ENCODE measurements around the gene IL15RA. TPM values are rescaled to one million over a fixed set of nuclear protein-coding genes. Genes with fewer than 3 reads are reported as not detected.
A peak's percentile ranks its signal among the peaks of the same experiment; 100 is the strongest.

IL15RA gene
- total RNA-seq, 1 donor from 2014 or later: not detected

GRCh38 chr10:5905854-5906507 lies 71.4 kb downstream of the IL15RA start:
- Mint-ChIP-seq H3K4me1 (ENCODE audit: low read depth, unreplicated experiment) (peaks cover 11% of the 10 kb centered on the region), H3K4me3 (ENCODE audit: unreplicated experiment) (peak overlapping the region; percentile 36), H3K9me3 (ENCODE audit: unreplicated experiment) (peaks cover 2% of the 10 kb centered on the region), H3K27me3 (ENCODE audit: unreplicated experiment) (no peaks in the 10 kb centered on the region), H3K36me3 (ENCODE audit: unreplicated experiment) (no peaks in the 10 kb centered on the region), H3K27ac (ENCODE audit: unreplicated experiment) (peak overlapping the region; percentile 87)
- DNase-seq: peak; percentile 43
- TF ChIP-seq CTCF (IDR thresholded peaks at IDR 0.05; ENCODE audit: partially characterized antibody, unreplicated experiment): no peak

- no peak for TF ChIP-seq CTCF (IDR thresholded peaks at IDR 0.05; ENCODE audit: partially characterized antibody, unreplicated experiment)
- DNase-seq: no peak
These were observed 73.1 kb downstream of the IL15RA start for GRCh38 chr10:5904227-5904626.

GRCh38 chr10:5903563-5903962 lies 73.8 kb downstream of the IL15RA start:
- H3K9me3 Mint-ChIP-seq (ENCODE audit: unreplicated experiment): no peaks in the 10 kb centered on the region
- H3K36me3 Mint-ChIP-seq (ENCODE audit: unreplicated experiment): no peaks in the 10 kb centered on the region
- no peak for DNase-seq
- H3K27me3 Mint-ChIP-seq (ENCODE audit: unreplicated experiment): no peaks in the 10 kb centered on the region
- TF ChIP-seq CTCF (IDR thresholded peaks at IDR 0.05; ENCODE audit: partially characterized antibody, unreplicated experiment): no peak
- no peak overlapping the region for H3K27ac Mint-ChIP-seq (ENCODE audit: unreplicated experiment)
- no peak overlapping the region for H3K4me3 Mint-ChIP-seq (ENCODE audit: unreplicated experiment)
- peaks cover 10% of the 10 kb centered on the region for H3K4me1 Mint-ChIP-seq (ENCODE audit: low read depth, unreplicated experiment)

More at GRCh38 chr10:5904227-5904626, 73.1 kb downstream of the IL15RA start:
- no peak overlapping the region for H3K27ac Mint-ChIP-seq (ENCODE audit: unreplicated experiment)
- H3K27me3 Mint-ChIP-seq (ENCODE audit: unreplicated experiment): no peaks in the 10 kb centered on the region
- no peaks in the 10 kb centered on the region for H3K9me3 Mint-ChIP-seq (ENCODE audit: unreplicated experiment)
- H3K4me3 Mint-ChIP-seq (ENCODE audit: unreplicated experiment): no peak overlapping the region
- H3K36me3 Mint-ChIP-seq (ENCODE audit: unreplicated experiment): no peaks in the 10 kb centered on the region
- peaks cover 11% of the 10 kb centered on the region for H3K4me1 Mint-ChIP-seq (ENCODE audit: low read depth, unreplicated experiment)

- H3K27me3 Mint-ChIP-seq (ENCODE audit: unreplicated experiment): no peaks in the 10 kb centered on the region
- no peak overlapping the region for H3K4me3 Mint-ChIP-seq (ENCODE audit: unreplicated experiment)
- H3K9me3 Mint-ChIP-seq (ENCODE audit: unreplicated experiment): peaks cover 1% of the 10 kb centered on the region
- no peak overlapping the region for H3K27ac Mint-ChIP-seq (ENCODE audit: unreplicated experiment)
- no peaks in the 10 kb centered on the region for H3K36me3 Mint-ChIP-seq (ENCODE audit: unreplicated experiment)
- no peak for DNase-seq
- H3K4me1 Mint-ChIP-seq (ENCODE audit: low read depth, unreplicated experiment): peaks cover 10% of the 10 kb centered on the region
- TF ChIP-seq CTCF (IDR thresholded peaks at IDR 0.05; ENCODE audit: partially characterized antibody, unreplicated experiment): no peak
These were observed 74.7 kb downstream of the IL15RA start for GRCh38 chr10:5902511-5903274.

Other genes with a start within 250 kb of the IL15RA start
- 294 TPM for gene GDI2, start 164.1 kb downstream of the IL15RA start, total RNA-seq (ENCODE audit: unreplicated experiment)
- 7.5 TPM for gene ANKRD16, start 87.7 kb downstream of the IL15RA start, total RNA-seq (ENCODE audit: unreplicated experiment)
- gene FBH1, start 87.3 kb downstream of the IL15RA start, total RNA-seq (ENCODE audit: unreplicated experiment): 65.0 TPM
- not detected for gene IL2RA, start 84.8 kb upstream of the IL15RA start, total RNA-seq (ENCODE audit: unreplicated experiment)
- 171 TPM for gene RBM17, start 111.5 kb upstream of the IL15RA start, total RNA-seq (ENCODE audit: unreplicated experiment)
- 137 TPM for gene PFKFB3, start 225.4 kb upstream of the IL15RA start, total RNA-seq (ENCODE audit: unreplicated experiment)